GM13977 (cell line): ENCODE results near the gene SLC10A7.

Source experiments
- DNase-seq: peaks from one replicate; pipeline ENCODE4 v3.0.0; 2012; ENCODE audit warnings: low spot score
- in situ Hi-C: fragments of 300-500 bp; cut with MboI; formaldehyde crosslinking; loops from one replicate; pipeline ENCODE4 v1.12.0; 2022; ENCODE audit warnings: low sequenced_read_pairs, low pct_unique_long_range_greater_than_20kb, mixed read lengths, inconsistent platforms; ENCODE audit not compliant: unreplicated experiment
- TF ChIP-seq, protein P1 (sequence below): IDR thresholded peaks from 2 replicates; pipeline ENCODE4 v1.5.1; 2012; ENCODE audit warnings: mild to moderate bottlenecking, control low read depth; ENCODE audit not compliant: insufficient read depth; ENCODE audit errors: extremely low read depth, missing control alignments

SLC10A7 gene

DNA sequence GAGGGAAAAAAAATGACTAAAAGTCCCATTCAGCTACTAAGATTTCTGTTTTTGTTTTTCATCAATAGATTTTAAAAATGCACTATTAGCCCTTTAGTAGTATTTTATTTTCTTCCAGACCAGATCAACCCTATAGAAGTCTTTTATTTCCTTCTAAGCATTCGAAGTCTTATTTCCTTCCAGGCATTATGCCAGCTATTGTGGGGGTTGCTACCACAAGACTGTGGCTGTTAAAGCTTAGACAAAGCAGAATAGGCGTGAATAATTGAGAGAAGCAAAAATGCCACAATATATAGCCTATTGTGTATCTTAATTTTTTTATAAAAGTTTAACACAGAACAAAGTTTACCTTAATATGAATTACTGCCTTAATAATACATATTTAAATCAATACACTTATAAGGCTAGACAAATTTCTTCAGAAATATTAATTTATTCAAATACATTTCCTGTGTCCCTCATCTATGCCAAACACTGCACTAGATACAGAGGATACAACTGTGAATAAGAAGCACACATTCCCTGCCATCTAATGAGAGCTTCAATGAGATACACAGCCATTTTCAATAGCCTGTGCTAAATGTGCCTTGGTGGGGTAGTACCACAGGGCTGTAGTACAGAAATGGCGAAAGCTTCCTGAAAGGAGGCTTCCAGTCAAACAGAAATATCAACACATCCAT lies 33.1 kb downstream of the SLC10A7 start:
- DNase-seq, result no peak
- in situ Hi-C loops, result no loop called here
- TF ChIP-seq, protein P1, sequence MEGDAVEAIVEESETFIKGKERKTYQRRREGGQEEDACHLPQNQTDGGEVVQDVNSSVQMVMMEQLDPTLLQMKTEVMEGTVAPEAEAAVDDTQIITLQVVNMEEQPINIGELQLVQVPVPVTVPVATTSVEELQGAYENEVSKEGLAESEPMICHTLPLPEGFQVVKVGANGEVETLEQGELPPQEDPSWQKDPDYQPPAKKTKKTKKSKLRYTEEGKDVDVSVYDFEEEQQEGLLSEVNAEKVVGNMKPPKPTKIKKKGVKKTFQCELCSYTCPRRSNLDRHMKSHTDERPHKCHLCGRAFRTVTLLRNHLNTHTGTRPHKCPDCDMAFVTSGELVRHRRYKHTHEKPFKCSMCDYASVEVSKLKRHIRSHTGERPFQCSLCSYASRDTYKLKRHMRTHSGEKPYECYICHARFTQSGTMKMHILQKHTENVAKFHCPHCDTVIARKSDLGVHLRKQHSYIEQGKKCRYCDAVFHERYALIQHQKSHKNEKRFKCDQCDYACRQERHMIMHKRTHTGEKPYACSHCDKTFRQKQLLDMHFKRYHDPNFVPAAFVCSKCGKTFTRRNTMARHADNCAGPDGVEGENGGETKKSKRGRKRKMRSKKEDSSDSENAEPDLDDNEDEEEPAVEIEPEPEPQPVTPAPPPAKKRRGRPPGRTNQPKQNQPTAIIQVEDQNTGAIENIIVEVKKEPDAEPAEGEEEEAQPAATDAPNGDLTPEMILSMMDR, result no peak

DNA sequence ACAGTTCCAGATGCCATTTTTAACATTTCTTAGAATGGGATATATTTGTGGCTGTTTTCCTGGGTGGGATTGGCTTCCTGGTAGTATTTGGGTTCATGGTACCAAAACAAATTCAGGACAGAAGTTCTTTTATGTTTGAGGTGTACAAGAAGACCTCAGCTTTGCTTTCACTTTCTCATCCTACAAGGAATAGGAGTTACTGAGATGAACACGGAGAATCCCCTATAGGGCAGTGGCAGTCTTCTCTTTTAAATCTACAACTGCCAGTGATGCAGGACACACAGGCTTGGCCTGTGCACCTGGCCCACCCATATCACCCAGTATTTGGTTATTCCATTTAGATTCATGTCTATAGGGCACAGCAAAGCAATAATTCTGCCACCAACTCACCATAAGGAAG lies 35.2 kb downstream of the SLC10A7 start:
- in situ Hi-C loops, result no loop called here
- TF ChIP-seq, protein P1, result no peak
- DNase-seq, result peak; percentile 22

DNA sequence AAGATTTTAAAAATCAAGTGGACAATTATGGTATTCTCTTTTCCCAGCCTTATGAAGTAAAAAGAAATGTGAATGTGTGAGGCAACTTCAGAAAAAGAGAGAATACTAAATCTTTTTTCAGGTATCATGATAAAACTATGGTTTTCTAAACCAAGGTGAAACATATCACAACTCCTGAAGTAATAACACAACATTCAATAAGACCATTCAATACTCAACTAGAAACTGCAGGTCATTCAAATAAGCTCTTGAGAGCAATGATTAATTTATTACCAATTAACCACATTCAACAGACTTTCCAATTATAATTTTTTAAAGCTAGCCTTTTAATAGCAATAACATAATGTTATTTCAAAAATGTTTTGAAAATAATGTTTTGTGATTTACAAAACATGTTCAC lies 35.8 kb downstream of the SLC10A7 start:
- in situ Hi-C loops, result no loop called here
- DNase-seq, result peak; percentile 22
- TF ChIP-seq, protein P1, result no peak

DNA sequence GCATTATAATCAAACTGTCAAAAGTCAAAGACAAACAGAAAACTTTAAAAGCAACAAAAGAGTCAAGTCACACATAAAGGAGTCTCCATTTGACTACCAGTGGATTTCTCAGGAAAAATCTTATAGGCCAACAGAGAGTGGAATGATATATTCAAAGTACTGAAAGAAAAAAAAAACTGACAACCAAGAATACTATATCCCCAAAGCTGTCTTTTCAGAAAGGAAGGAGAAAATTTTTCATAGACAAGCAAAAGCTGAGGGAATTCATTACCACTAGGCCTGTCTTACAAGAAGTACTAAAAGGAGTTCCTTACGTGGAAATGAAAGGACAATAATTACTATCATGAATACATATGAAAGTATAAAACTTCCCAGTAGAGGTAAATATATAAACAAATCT lies 39.0 kb downstream of the SLC10A7 start:
- DNase-seq, result no peak
- TF ChIP-seq, protein P1, result no peak
- in situ Hi-C loops, result no loop called here

DNA sequence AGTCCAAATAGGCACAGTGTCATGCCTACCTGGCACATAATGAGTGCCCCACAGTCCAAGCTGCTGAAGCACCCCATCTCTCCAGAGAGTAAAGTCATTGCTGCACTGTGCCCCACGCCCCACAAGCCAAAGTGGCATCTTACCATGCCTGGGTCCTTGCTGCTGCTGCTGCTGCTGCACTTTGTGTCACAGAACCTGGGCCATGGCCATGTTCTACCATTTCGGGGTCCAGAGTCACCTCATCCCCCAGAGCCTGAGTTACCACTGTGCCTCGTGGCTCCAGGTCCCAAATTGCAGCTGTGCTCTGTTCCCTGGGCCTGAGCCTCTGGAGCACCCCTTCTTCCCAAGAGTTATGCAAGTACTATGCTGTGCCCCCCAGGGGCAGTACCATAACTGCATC lies 40.5 kb downstream of the SLC10A7 start:
- DNase-seq, result no peak
- TF ChIP-seq, protein P1, result no peak
- in situ Hi-C loops, result no loop called here

DNA sequence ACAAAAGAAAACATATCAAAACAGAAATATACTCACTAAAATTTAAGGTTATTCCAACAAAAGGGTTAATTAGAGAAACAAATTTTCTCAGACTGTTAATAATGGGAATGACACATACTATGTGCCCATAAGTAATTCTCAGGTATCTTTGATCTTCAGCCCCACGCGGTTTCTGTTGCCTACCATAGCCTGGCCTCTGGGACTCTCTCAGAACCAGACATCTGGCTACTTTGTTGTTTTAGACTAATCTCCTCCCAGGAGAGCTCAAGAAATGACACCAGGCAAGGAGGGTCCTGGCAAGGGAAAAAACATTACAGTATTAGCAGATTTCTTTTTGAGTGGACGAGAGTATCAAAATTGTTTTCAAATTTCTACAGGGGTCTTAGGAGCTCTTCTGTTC lies 43.7 kb downstream of the SLC10A7 start:
- in situ Hi-C loops, result no loop called here
- no peak for DNase-seq
- TF ChIP-seq, protein P1, result no peak
